Lower leg skin (tissue), 4 donors: Measurements from ENCODE around the gene HOXD9. TPM values are rescaled to one million over a fixed set of nuclear protein-coding genes. Genes with fewer than 3 reads are reported as not detected.

Experiments
- DNase-seq, 2 donors: peaks; one replicate each; pipeline ENCODE4 v3.0.0-alpha.2; 2019; ENCODE audit warnings: low spot score in 2 of 2
- H3K4me3 ChIP-seq: fragments of 200-600 bp; sonication (generic); 2 replicates; pipeline ENCODE4 v1.5.1; 2017; ENCODE audit warnings: mild to moderate bottlenecking, low read depth; ENCODE audit not compliant: poor library complexity, severe bottlenecking
- POLR2A ChIP-seq, 2 donors: fragments of 450-650 bp; IDR thresholded peaks; one replicate each; pipeline ENCODE4 v1.6.1; 2016 to 2017; ENCODE audit warnings: antibody characterized with exemption in 2 of 2, mild to moderate bottlenecking in 1 of 2, moderate library complexity in 1 of 2
- WGBS, 2 donors: methylation state at CpG; one replicate each; pipeline ENCODE4 v1.1.5; 2018; 5-methylcytosine and 5-hydroxymethylcytosine counted together
- intact Hi-C: fragments of 100-400 bp; cut with DNase I; formaldehyde crosslinking; loops from one replicate; pipeline ENCODE4 v1.15.0; 2023; ENCODE audit warnings: low total_unique reads
- total RNA-seq, 4 donors: library from RNA; depleted of rRNA; stranded (reverse); fragments of >200 nt; gene quantifications; one replicate each; pipeline ENCODE4 v1.1.0, GENCODE V29; 2016
- TF ChIP-seq, protein P1 (sequence below), 3 donors: fragments of 450-650 bp; IDR thresholded peaks; one replicate each; pipeline ENCODE4 v1.5.1; 2016; ENCODE audit warnings: antibody characterized with exemption in 3 of 3, mild to moderate bottlenecking in 3 of 3, moderate library complexity in 2 of 3

HOXD9 gene
- total RNA-seq, 4 donors from 2014 or later = 0.89 to 5.3 (median 2.1) TPM

GRCh38 chr2:176130957-176131847, 8.7 kb downstream of the HOXD9 start:
- intact Hi-C loops = no loop called here
- DNase-seq = no peak
- 22% methylated on average over 15 of the region's 15 CpGs for WGBS, 2 donors
- TF ChIP-seq POLR2A (IDR thresholded peaks at IDR 0.05) = no peak
- TF ChIP-seq, protein P1, sequence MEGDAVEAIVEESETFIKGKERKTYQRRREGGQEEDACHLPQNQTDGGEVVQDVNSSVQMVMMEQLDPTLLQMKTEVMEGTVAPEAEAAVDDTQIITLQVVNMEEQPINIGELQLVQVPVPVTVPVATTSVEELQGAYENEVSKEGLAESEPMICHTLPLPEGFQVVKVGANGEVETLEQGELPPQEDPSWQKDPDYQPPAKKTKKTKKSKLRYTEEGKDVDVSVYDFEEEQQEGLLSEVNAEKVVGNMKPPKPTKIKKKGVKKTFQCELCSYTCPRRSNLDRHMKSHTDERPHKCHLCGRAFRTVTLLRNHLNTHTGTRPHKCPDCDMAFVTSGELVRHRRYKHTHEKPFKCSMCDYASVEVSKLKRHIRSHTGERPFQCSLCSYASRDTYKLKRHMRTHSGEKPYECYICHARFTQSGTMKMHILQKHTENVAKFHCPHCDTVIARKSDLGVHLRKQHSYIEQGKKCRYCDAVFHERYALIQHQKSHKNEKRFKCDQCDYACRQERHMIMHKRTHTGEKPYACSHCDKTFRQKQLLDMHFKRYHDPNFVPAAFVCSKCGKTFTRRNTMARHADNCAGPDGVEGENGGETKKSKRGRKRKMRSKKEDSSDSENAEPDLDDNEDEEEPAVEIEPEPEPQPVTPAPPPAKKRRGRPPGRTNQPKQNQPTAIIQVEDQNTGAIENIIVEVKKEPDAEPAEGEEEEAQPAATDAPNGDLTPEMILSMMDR (IDR thresholded peaks at IDR 0.05) = no peak
- peak overlapping the region; percentile 35 for H3K4me3 ChIP-seq

DNA sequence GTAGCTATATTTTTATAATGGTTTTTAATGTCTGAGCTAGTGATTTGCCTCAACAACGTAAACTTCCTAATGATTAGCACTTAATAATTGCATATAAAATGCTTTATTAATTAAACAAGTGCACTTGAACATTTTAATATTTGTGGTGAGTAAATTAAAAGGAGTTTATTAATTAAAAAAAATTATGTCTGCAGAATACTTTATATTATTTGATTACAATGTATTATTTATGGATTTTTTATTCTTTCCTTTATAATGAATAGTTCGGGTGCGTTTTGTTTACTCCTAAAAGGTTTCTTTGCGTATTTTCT, 9.3 kb downstream of the HOXD9 start:
- intact Hi-C loops = no loop called here
- no peak overlapping the region for H3K4me3 ChIP-seq
- TF ChIP-seq POLR2A (IDR thresholded peaks at IDR 0.05) = no peak
- TF ChIP-seq, protein P1 (IDR thresholded peaks at IDR 0.05) = no peak
- no peak for DNase-seq
- 49 to 50% methylated on average over 4 of the region's 4 CpGs for WGBS, 2 donors

DNA sequence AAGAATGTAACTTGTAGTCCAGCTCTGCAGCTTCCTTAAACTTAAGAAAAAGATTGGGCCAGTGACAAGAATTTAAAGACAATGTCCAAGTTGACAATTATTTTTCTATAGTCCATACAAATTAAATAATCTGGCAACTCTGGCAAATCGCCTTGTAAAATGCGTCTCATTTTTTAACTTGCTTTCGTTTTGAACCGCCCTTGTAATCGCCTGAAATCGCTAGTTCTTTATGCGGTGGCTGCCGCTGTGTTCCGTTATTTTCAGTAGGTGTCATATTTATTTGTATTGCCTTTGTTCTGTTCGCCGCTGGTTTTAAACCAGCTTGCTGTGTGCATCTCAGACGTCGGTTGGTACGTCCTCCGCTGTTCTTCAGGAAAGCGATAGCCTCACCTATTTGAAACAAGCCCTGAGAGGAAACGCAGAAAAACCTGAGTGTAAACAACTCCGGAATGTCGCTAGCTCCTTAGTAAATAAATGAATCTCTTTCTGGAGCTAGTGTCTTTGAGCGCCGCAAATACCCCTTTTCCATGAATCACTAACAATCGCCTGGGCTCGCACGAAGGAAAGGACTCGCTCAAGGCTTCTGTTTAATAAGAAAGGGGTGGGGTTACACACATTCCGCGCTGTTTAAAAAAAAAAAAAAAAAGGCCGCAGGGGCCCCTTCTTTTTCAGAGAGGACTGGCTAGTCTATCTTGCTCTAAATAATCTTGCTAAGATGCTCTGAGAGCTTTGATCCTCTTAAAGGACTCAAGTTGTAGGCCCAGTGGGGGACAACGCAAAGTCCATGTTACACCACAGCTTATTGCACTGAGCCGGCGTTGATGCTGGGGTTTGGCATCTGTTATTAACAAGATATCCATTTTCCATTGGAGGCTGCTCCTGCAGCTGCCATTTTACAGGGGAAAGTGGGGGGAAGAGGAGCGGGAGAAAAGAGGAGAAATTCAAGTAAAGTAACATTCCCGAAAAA, 10.0 kb downstream of the HOXD9 start:
- TF ChIP-seq POLR2A (IDR thresholded peaks at IDR 0.05) = no peak
- TF ChIP-seq, protein P1 (IDR thresholded peaks at IDR 0.05) = no peak
- intact Hi-C loops = no loop called here
- peak in 1 of 2 donors; percentile 76 for DNase-seq
- H3K4me3 ChIP-seq = no peak overlapping the region
- WGBS, 2 donors = 34 to 35% methylated on average over 33 of the region's 33 CpGs

DNA sequence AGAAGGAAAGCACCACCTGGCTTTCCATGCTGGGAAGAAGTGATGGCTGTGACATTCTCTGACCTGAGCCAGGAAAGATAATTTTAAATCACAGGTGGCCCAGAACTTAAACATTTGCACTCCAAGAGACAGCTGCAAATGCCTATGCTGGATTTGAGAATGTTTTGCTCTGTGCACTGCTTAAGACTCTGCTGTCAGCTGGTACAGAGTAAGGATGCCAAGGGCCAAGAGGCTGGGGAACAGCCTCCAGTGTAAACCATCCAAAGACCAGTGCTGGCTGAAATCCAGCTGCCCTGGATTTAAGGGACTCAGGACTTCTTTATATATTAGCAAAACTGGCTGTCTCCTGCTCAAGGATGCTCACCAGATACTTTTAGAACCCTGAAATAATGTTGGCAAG, 10.9 kb downstream of the HOXD9 start:
- DNase-seq = no peak
- H3K4me3 ChIP-seq = no peak overlapping the region
- TF ChIP-seq, protein P1 (IDR thresholded peaks at IDR 0.05) = no peak
- TF ChIP-seq POLR2A (IDR thresholded peaks at IDR 0.05) = no peak
- intact Hi-C loops = no loop called here

GRCh38 chr2:176134035-176134434, 11.5 kb downstream of the HOXD9 start:
- no peak overlapping the region for H3K4me3 ChIP-seq
- DNase-seq = no peak
- TF ChIP-seq POLR2A (IDR thresholded peaks at IDR 0.05) = no peak
- TF ChIP-seq, protein P1 (IDR thresholded peaks at IDR 0.05) = no peak
- 68 to 69% methylated on average over 4 of the region's 4 CpGs for WGBS, 2 donors
- intact Hi-C loops = no loop called here
